DOHH2 (cell line): ENCODE measurements around the gene TOR1AIP2.
A peak's percentile ranks its signal among the peaks of the same experiment; 100 is the strongest.

Source experiments
- H3F3A ChIP-seq: fragments of 200-600 bp; sonication (generic), shearing (Covaris generic); 2 replicates; pipeline ENCODE4 v1.6.0; 2016; ENCODE audit warnings: antibody characterized with exemption, mild to moderate bottlenecking; ENCODE audit not compliant: control insufficient read depth, insufficient read depth
- H3K27ac ChIP-seq: fragments of 200-600 bp; sonication (generic); 2 replicates; pipeline ENCODE4 v1.5.1; 2014; ENCODE audit warnings: low read depth, mild to moderate bottlenecking, low read length, moderate library complexity
- H3K27me3 ChIP-seq: fragments of 200-600 bp; sonication (generic); 2 replicates; pipeline ENCODE4 v1.6.1; 2014; ENCODE audit warnings: mild to moderate bottlenecking, low read length, mixed read lengths; ENCODE audit not compliant: control insufficient read depth
- H3K36me3 ChIP-seq: fragments of 200-600 bp; sonication (generic); 2 replicates; pipeline ENCODE4 v1.6.1; 2014; ENCODE audit warnings: mild to moderate bottlenecking, low read length, moderate library complexity, mixed read lengths; ENCODE audit not compliant: control insufficient read depth
- H3K4me1 ChIP-seq: fragments of 200-600 bp; sonication (generic); 2 replicates; pipeline ENCODE4 v1.6.1; 2014; ENCODE audit warnings: mild to moderate bottlenecking, low read length, mixed read lengths; ENCODE audit not compliant: control insufficient read depth
- H3K4me2 ChIP-seq: fragments of 200-600 bp; sonication (generic); 2 replicates; pipeline ENCODE4 v1.6.0; 2014; ENCODE audit warnings: mild to moderate bottlenecking, low read length, moderate library complexity
- H3K4me3 ChIP-seq: fragments of 200-600 bp; sonication (generic); 2 replicates; pipeline ENCODE4 v1.5.1; 2014; ENCODE audit warnings: mild to moderate bottlenecking, low read length, mixed read lengths
- H3K79me2 ChIP-seq: fragments of 200-600 bp; sonication (generic); 2 replicates; pipeline ENCODE4 v1.6.1; 2014; ENCODE audit warnings: mild to moderate bottlenecking, low read length, mixed read lengths; ENCODE audit not compliant: control insufficient read depth
- H3K9me2 ChIP-seq: fragments of 200-600 bp; sonication (generic); replicated peaks from 2 replicates; pipeline ENCODE4 v1.6.1; 2014; ENCODE audit warnings: mild to moderate bottlenecking, low read length, mixed read lengths; ENCODE audit not compliant: control insufficient read depth
- H3K9me3 ChIP-seq: fragments of 200-600 bp; sonication (generic); 2 replicates; pipeline ENCODE4 v1.6.1; 2014; ENCODE audit warnings: antibody characterized with exemption, low read length, mixed read lengths; ENCODE audit not compliant: control insufficient read depth, insufficient read depth
- H4K20me1 ChIP-seq: fragments of 200-600 bp; sonication (generic); 2 replicates; pipeline ENCODE4 v1.6.0; 2014; ENCODE audit warnings: low read depth, mild to moderate bottlenecking, antibody characterized with exemption, low read length, moderate library complexity; ENCODE audit not compliant: control insufficient read depth, insufficient read depth
- EZH2phosphoT487 ChIP-seq: fragments of 200-600 bp; sonication (generic); IDR thresholded peaks from 2 replicates; pipeline ENCODE4 v1.6.1; 2017; ENCODE audit warnings: borderline replicate concordance, mild to moderate bottlenecking, antibody characterized with exemption, low read length, moderate library complexity, mixed read lengths
- TF ChIP-seq, protein P1 (sequence below): fragments of 200-600 bp; sonication (generic); IDR thresholded peaks from one replicate; pipeline ENCODE4 v1.5.1; 2014; ENCODE audit warnings: antibody characterized with exemption, mild to moderate bottlenecking, low read depth, low read length; ENCODE audit not compliant: poor library complexity, severe bottlenecking

Gene TOR1AIP2

GRCh38 chr1:179867493-179868330 lies 9.9 kb downstream of the TOR1AIP2 start:
- peaks cover 51% of the 10 kb centered on the region for H3K79me2 ChIP-seq
- H3K27me3 ChIP-seq: no peaks in the 10 kb centered on the region
- no peaks in the 10 kb centered on the region for H3K9me3 ChIP-seq
- no peak overlapping the region for H3K4me3 ChIP-seq
- H4K20me1 ChIP-seq: peaks cover 5% of the 10 kb centered on the region; the same call in 1 of the 2 replicates
- peaks cover 2% of the 10 kb centered on the region; the same call in 1 of the 2 replicates for H3F3A ChIP-seq
- peaks cover 19% of the 10 kb centered on the region for H3K4me1 ChIP-seq
- H3K27ac ChIP-seq: no peak overlapping the region
- H3K4me2 ChIP-seq: no peak overlapping the region
- peaks cover 61% of the 10 kb centered on the region for H3K36me3 ChIP-seq
- TF ChIP-seq EZH2phosphoT487: no peak
- TF ChIP-seq, protein P1, sequence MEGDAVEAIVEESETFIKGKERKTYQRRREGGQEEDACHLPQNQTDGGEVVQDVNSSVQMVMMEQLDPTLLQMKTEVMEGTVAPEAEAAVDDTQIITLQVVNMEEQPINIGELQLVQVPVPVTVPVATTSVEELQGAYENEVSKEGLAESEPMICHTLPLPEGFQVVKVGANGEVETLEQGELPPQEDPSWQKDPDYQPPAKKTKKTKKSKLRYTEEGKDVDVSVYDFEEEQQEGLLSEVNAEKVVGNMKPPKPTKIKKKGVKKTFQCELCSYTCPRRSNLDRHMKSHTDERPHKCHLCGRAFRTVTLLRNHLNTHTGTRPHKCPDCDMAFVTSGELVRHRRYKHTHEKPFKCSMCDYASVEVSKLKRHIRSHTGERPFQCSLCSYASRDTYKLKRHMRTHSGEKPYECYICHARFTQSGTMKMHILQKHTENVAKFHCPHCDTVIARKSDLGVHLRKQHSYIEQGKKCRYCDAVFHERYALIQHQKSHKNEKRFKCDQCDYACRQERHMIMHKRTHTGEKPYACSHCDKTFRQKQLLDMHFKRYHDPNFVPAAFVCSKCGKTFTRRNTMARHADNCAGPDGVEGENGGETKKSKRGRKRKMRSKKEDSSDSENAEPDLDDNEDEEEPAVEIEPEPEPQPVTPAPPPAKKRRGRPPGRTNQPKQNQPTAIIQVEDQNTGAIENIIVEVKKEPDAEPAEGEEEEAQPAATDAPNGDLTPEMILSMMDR: peak; percentile 88
- H3K9me2 ChIP-seq: no peaks in the 10 kb centered on the region

DNA sequence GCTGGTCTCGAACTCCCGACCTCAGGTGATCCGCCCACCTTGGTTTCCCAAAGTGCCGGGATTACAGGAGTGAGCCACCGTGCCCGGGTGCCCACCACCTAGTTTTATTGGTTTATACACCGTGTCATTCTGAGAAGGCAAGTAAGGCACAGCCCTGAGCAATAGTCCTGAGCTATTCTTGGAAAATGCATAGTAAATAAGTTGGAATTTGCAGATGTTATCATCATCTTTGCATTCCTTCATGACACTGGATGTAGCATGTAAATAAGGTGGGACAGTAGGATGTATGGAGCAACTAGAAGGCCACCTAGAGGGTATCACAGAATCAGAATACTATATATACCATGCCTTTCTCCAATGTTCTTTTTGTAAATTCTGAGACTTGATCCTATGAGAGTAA lies 11.0 kb downstream of the TOR1AIP2 start:
- TF ChIP-seq, protein P1: no peak
- no peak for TF ChIP-seq EZH2phosphoT487
- H3K4me3 ChIP-seq: no peak overlapping the region
- peaks cover 5% of the 10 kb centered on the region; the same call in 1 of the 2 replicates for H4K20me1 ChIP-seq
- no peaks in the 10 kb centered on the region for H3K9me3 ChIP-seq
- no peak overlapping the region for H3K4me2 ChIP-seq
- H3K79me2 ChIP-seq: peaks cover 40% of the 10 kb centered on the region
- no peaks in the 10 kb centered on the region for H3F3A ChIP-seq
- peaks cover 8% of the 10 kb centered on the region for H3K4me1 ChIP-seq
- no peaks in the 10 kb centered on the region for H3K27me3 ChIP-seq
- peaks cover 60% of the 10 kb centered on the region for H3K36me3 ChIP-seq
- H3K9me2 ChIP-seq: no peaks in the 10 kb centered on the region
- no peak overlapping the region for H3K27ac ChIP-seq

- H3K4me1 ChIP-seq: no peaks in the 10 kb centered on the region
- no peaks in the 10 kb centered on the region for H3K9me2 ChIP-seq
- H3F3A ChIP-seq: no peaks in the 10 kb centered on the region
- H3K4me2 ChIP-seq: no peak overlapping the region
- no peaks in the 10 kb centered on the region for H3K27me3 ChIP-seq
- H3K79me2 ChIP-seq: peaks cover 29% of the 10 kb centered on the region
- peaks cover 66% of the 10 kb centered on the region for H3K36me3 ChIP-seq
- H3K27ac ChIP-seq: no peak overlapping the region
- peaks cover 5% of the 10 kb centered on the region; the same call in 1 of the 2 replicates for H4K20me1 ChIP-seq
- no peak for TF ChIP-seq EZH2phosphoT487
- TF ChIP-seq, protein P1: no peak
- H3K4me3 ChIP-seq: no peak overlapping the region
- no peaks in the 10 kb centered on the region for H3K9me3 ChIP-seq
These were observed 12.2 kb downstream of the TOR1AIP2 start for GRCh38 chr1:179865377-179865776.
